GM23338 (cell line): ENCODE results near the gene RHOV. TPM values are rescaled to one million over a fixed set of nuclear protein-coding genes. Genes with fewer than 3 reads are reported as not detected.

Experiments used
- ATAC-seq: fragments of 200-7000 bp; cut with Tn5 transposase; 3 replicates; pipeline ENCODE4 v1.9.1; 2020
- DNase-seq: peaks from one replicate; pipeline ENCODE4 v3.0.0-alpha.2; 2015; ENCODE audit warnings: low spot score
- H2AFZ ChIP-seq: fragments of 200-600 bp; sonication (generic); 2 replicates; pipeline ENCODE4 v1.8.0; 2016; ENCODE audit warnings: antibody characterized with exemption, mild to moderate bottlenecking, moderate library complexity
- H3F3A ChIP-seq: fragments of 200-600 bp; sonication (generic); replicated peaks from 2 replicates; pipeline ENCODE4 v1.8.0; 2017; ENCODE audit warnings: antibody characterized with exemption, mixed run types, low read depth
- H3K27ac ChIP-seq: fragments of 200-600 bp; sonication (generic); 2 replicates; pipeline ENCODE4 v1.6.1; 2016; ENCODE audit warnings: low read depth
- H3K27me3 ChIP-seq: fragments of 200-600 bp; sonication (generic); 2 replicates; pipeline ENCODE4 v1.8.0; 2016; ENCODE audit warnings: mild to moderate bottlenecking, mixed run types, moderate library complexity; ENCODE audit not compliant: insufficient read depth
- H3K36me3 ChIP-seq: fragments of 200-600 bp; sonication (generic); 2 replicates; pipeline ENCODE4 v1.8.0; 2016; ENCODE audit warnings: mild to moderate bottlenecking; ENCODE audit not compliant: insufficient read depth
- H3K4me1 ChIP-seq: fragments of 200-600 bp; sonication (generic); 2 replicates; pipeline ENCODE4 v1.8.0; 2016; ENCODE audit warnings: mild to moderate bottlenecking, moderate library complexity; ENCODE audit not compliant: insufficient read depth
- H3K4me2 ChIP-seq: fragments of 200-600 bp; sonication (generic); 2 replicates; pipeline ENCODE4 v1.7.1; 2017; ENCODE audit warnings: mixed run types
- H3K4me3 ChIP-seq: fragments of 200-600 bp; sonication (generic); 2 replicates; pipeline ENCODE4 v1.6.1; 2016; ENCODE audit warnings: mixed run types
- H3K79me2 ChIP-seq: fragments of 200-600 bp; sonication (generic); replicated peaks from 2 replicates; pipeline ENCODE4 v1.8.0; 2017; ENCODE audit warnings: mild to moderate bottlenecking; ENCODE audit not compliant: insufficient read depth
- H3K9me2 ChIP-seq: fragments of 200-600 bp; sonication (generic); 2 replicates; pipeline ENCODE4 v1.8.0; 2017; ENCODE audit not compliant: insufficient read depth
- H4K20me1 ChIP-seq: fragments of 200-600 bp; sonication (generic); replicated peaks from 2 replicates; pipeline ENCODE4 v1.8.0; 2017; ENCODE audit warnings: mild to moderate bottlenecking; ENCODE audit not compliant: insufficient read depth
- H3K27ac Mint-ChIP-seq: 2 replicates; pipeline ENCODE4 v1.8.0; 2020; ENCODE audit warnings: inconsistent platforms, mild to moderate bottlenecking, moderate library complexity, mixed read lengths
- H3K27me3 Mint-ChIP-seq: 3 replicates; pipeline ENCODE4 v1.8.0; 2022; ENCODE audit warnings: low read depth, mild to moderate bottlenecking, moderate library complexity, mixed read lengths, inconsistent platforms; ENCODE audit not compliant: insufficient read depth, poor library complexity
- H3K36me3 Mint-ChIP-seq: 3 replicates; pipeline ENCODE4 v1.8.0; 2021; ENCODE audit warnings: low read depth, mild to moderate bottlenecking, inconsistent platforms, moderate library complexity, mixed read lengths
- H3K4me1 Mint-ChIP-seq: 3 replicates; pipeline ENCODE4 v1.8.0; 2020; ENCODE audit warnings: mild to moderate bottlenecking, inconsistent platforms, mixed read lengths
- H3K4me3 Mint-ChIP-seq: 3 replicates; pipeline ENCODE4 v1.8.0; 2021; ENCODE audit warnings: moderate library complexity, mild to moderate bottlenecking, inconsistent platforms, mixed read lengths
- H3K9me3 Mint-ChIP-seq: 3 replicates; pipeline ENCODE4 v1.8.0; 2020; ENCODE audit warnings: moderate library complexity, mild to moderate bottlenecking, inconsistent platforms, mixed read lengths
- CREB1 ChIP-seq: fragments of 250-450 bp; sonication (Bioruptor Pico); IDR thresholded peaks from 2 replicates; pipeline ENCODE4 v1.5.0; 2020; ENCODE audit warnings: low read depth, mild to moderate bottlenecking, moderate library complexity
- EZH2 ChIP-seq: fragments of 200-600 bp; sonication (generic); IDR thresholded peaks from one replicate; pipeline ENCODE4 v1.8.0; 2017; ENCODE audit warnings: antibody characterized with exemption, mild to moderate bottlenecking, low read depth; ENCODE audit not compliant: unreplicated experiment
- EZH2phosphoT487 ChIP-seq: fragments of 200-600 bp; sonication (generic); IDR thresholded peaks from one replicate; pipeline ENCODE4 v1.8.1; 2018; ENCODE audit warnings: antibody characterized with exemption; ENCODE audit not compliant: unreplicated experiment
- JUNB ChIP-seq: IDR thresholded peaks from one replicate; pipeline ENCODE4 v1.6.1; 2016; ENCODE audit warnings: antibody characterized with exemption; ENCODE audit not compliant: unreplicated experiment
- NANOG ChIP-seq: IDR thresholded peaks from 2 replicates; pipeline ENCODE4 v1.6.1; 2016; ENCODE audit warnings: antibody characterized with exemption, borderline replicate concordance
- POLR2AphosphoS5 ChIP-seq: IDR thresholded peaks from 2 replicates; pipeline ENCODE4 v1.6.1; 2016; ENCODE audit warnings: antibody characterized with exemption, low read depth
- STAT1 ChIP-seq: IDR thresholded peaks from one replicate; pipeline ENCODE4 v1.6.1; 2016; ENCODE audit warnings: antibody characterized with exemption; ENCODE audit not compliant: unreplicated experiment
- ZNF114 ChIP-seq: fragments of 250-450 bp; sonication (Bioruptor Pico); IDR thresholded peaks from 2 replicates; pipeline ENCODE4 v1.5.0; 2020; ENCODE audit warnings: mild to moderate bottlenecking, moderate library complexity
- ZNF331 ChIP-seq: fragments of 250-450 bp; sonication (Bioruptor Pico); IDR thresholded peaks from 2 replicates; pipeline ENCODE4 v1.5.0; 2020; ENCODE audit warnings: low read depth, mild to moderate bottlenecking, moderate library complexity
- polyA plus RNA-seq: library from polyadenylated mRNA; unstranded; fragments of >200 nt; fragmentation: Nextera tagmentation; extraction: Ambion mirVana; gene quantifications from 2 replicates; pipeline ENCODE4 v1.2.1, GENCODE V29; 2016
- total RNA-seq: library from RNA; depleted of rRNA; stranded (reverse); fragments of >200 nt; shearing (Covaris generic); gene quantifications from 2 replicates; pipeline ENCODE4 v1.2.3, GENCODE V29; 2014
- TF ChIP-seq, protein P1 (sequence below): IDR thresholded peaks from one replicate; pipeline ENCODE4 v1.6.1; 2018; ENCODE audit warnings: antibody characterized with exemption; ENCODE audit not compliant: unreplicated experiment
- TF ChIP-seq, protein P2 (sequence below), 2 experiments: fragments of 200-600 bp in 1 of 2; sonication (generic) in 1 of 2; conservative IDR thresholded peaks; 2 replicates each; pipeline versions ENCODE4 v1.5.1 to v1.6.1; 2016 to 2017; ENCODE audit warnings: antibody characterized with exemption in 2 of 2, low read depth in 2 of 2, mild to moderate bottlenecking in 2 of 2, moderate library complexity in 1 of 2

RHOV gene
- total and polyA plus RNA-seq, 2 experiments from 2014 or later, result 4.4 to 4.7 TPM

DNA sequence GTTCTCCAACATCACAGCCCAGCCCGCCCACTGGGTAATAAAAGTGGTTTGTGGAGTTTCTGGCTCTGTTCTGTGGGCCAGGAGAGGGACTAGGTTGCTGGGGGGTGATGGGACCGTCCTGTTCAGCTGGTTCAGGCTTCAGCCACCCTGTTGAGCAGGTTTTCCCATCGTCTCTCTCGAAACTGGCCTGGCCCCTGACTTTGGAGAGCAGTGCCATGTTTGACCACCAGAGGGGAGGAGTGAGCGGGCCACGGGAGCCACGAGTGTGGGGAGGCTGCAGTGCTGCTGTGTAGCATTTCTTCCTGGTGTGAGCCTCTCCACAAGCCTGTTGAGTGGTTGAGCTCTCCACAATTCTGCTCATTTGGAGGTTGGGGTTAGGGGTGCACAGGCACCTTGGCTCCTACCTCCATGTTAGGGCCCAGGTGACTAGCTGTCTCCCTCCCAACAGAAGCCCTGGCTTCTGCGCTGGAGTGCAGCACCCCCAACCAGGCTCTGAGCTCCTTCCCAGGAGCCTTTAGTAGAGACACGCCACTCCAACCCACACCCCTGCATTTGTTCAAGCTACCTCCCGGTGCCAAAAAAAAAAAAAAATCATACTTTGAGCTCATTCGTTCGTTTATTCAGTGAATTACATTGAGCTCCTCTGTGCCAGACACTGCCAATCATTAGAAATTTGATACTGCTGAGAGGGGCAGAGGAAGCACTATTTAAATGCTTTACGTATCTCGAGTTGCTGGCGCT is 16.3 kb downstream of the RHOV start:
- H3K79me2 ChIP-seq, result no peaks in the 10 kb centered on the region
- Mint-ChIP-seq H3K27ac (peak overlapping the region; percentile 87), H3K4me3 (no peak overlapping the region; the same call in 2 of the 3 replicates), H3K9me3 (no peaks in the 10 kb centered on the region), H3K4me1 (peaks cover 27% of the 10 kb centered on the region), H3K36me3 (peaks cover 43% of the 10 kb centered on the region), H3K27me3 (peaks cover 10% of the 10 kb centered on the region)
- peaks cover 17% of the 10 kb centered on the region for H3F3A ChIP-seq
- DNase-seq (peak; percentile 87), ATAC-seq (peak; percentile 75)
- H3K9me2 ChIP-seq, result no peaks in the 10 kb centered on the region
- peaks cover 4% of the 10 kb centered on the region for H3K36me3 ChIP-seq
- H3K27ac ChIP-seq, result peak overlapping the region; percentile 59
- H3K4me1 ChIP-seq, result no peaks in the 10 kb centered on the region; the same call in 1 of the 2 replicates
- TF ChIP-seq EZH2phosphoT487, result no peak
- TF ChIP-seq, protein P1, sequence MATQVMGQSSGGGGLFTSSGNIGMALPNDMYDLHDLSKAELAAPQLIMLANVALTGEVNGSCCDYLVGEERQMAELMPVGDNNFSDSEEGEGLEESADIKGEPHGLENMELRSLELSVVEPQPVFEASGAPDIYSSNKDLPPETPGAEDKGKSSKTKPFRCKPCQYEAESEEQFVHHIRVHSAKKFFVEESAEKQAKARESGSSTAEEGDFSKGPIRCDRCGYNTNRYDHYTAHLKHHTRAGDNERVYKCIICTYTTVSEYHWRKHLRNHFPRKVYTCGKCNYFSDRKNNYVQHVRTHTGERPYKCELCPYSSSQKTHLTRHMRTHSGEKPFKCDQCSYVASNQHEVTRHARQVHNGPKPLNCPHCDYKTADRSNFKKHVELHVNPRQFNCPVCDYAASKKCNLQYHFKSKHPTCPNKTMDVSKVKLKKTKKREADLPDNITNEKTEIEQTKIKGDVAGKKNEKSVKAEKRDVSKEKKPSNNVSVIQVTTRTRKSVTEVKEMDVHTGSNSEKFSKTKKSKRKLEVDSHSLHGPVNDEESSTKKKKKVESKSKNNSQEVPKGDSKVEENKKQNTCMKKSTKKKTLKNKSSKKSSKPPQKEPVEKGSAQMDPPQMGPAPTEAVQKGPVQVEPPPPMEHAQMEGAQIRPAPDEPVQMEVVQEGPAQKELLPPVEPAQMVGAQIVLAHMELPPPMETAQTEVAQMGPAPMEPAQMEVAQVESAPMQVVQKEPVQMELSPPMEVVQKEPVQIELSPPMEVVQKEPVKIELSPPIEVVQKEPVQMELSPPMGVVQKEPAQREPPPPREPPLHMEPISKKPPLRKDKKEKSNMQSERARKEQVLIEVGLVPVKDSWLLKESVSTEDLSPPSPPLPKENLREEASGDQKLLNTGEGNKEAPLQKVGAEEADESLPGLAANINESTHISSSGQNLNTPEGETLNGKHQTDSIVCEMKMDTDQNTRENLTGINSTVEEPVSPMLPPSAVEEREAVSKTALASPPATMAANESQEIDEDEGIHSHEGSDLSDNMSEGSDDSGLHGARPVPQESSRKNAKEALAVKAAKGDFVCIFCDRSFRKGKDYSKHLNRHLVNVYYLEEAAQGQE, result no peak
- TF ChIP-seq, protein P2, sequence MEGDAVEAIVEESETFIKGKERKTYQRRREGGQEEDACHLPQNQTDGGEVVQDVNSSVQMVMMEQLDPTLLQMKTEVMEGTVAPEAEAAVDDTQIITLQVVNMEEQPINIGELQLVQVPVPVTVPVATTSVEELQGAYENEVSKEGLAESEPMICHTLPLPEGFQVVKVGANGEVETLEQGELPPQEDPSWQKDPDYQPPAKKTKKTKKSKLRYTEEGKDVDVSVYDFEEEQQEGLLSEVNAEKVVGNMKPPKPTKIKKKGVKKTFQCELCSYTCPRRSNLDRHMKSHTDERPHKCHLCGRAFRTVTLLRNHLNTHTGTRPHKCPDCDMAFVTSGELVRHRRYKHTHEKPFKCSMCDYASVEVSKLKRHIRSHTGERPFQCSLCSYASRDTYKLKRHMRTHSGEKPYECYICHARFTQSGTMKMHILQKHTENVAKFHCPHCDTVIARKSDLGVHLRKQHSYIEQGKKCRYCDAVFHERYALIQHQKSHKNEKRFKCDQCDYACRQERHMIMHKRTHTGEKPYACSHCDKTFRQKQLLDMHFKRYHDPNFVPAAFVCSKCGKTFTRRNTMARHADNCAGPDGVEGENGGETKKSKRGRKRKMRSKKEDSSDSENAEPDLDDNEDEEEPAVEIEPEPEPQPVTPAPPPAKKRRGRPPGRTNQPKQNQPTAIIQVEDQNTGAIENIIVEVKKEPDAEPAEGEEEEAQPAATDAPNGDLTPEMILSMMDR (conservative IDR thresholded peaks at IDR 0.05; ENCODE audit: low read depth in 2 of 2), result peak; percentile 92 to 94
- no peak for TF ChIP-seq JUNB
- no peak for TF ChIP-seq STAT1
- H3K4me2 ChIP-seq, result no peak overlapping the region
- no peak overlapping the region for H2AFZ ChIP-seq
- no peaks in the 10 kb centered on the region for H3K27me3 ChIP-seq
- no peak overlapping the region for H3K4me3 ChIP-seq
- peaks cover 3% of the 10 kb centered on the region for H4K20me1 ChIP-seq

DNA sequence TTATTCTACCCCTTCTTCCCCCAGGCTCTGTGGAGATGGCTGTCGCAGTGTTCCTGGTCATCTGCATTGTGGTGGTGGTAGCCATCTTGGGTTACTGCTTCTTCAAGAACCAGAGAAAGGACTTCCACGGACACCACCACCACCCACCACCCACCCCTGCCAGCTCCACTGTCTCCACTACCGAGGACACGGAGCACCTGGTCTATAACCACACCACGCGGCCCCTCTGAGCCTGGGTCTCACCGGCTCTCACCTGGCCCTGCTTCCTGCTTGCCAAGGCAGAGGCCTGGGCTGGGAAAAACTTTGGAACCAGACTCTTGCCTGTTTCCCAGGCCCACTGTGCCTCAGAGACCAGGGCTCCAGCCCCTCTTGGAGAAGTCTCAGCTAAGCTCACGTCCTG is 17.3 kb downstream of the RHOV start:
- Mint-ChIP-seq H3K36me3 (peaks cover 52% of the 10 kb centered on the region), H3K27ac (no peak overlapping the region), H3K27me3 (peaks cover 10% of the 10 kb centered on the region), H3K4me3 (no peak overlapping the region), H3K9me3 (no peaks in the 10 kb centered on the region), H3K4me1 (peaks cover 23% of the 10 kb centered on the region)
- ATAC-seq, result no peak
- no peak overlapping the region for H2AFZ ChIP-seq
- no peak for DNase-seq
- no peak overlapping the region for H3K4me3 ChIP-seq
- H3K9me2 ChIP-seq, result no peaks in the 10 kb centered on the region
- peaks cover 17% of the 10 kb centered on the region for H3F3A ChIP-seq
- no peaks in the 10 kb centered on the region; the same call in 1 of the 2 replicates for H3K4me1 ChIP-seq
- peak overlapping the region; percentile 50; the same call in 1 of the 2 replicates for H3K27ac ChIP-seq
- no peak overlapping the region for H3K4me2 ChIP-seq
- H3K27me3 ChIP-seq, result no peaks in the 10 kb centered on the region
- peaks cover 4% of the 10 kb centered on the region for H3K36me3 ChIP-seq
- peaks cover 3% of the 10 kb centered on the region for H4K20me1 ChIP-seq
- H3K79me2 ChIP-seq, result peaks cover 10% of the 10 kb centered on the region
- TF ChIP-seq NANOG (no peak), ZNF114 (CRISPR knock-in tag) (no peak), STAT1 (no peak), ZNF331 (CRISPR knock-in tag) (no peak), EZH2 (no peak), POLR2AphosphoS5 (no peak), CREB1 (no peak), EZH2phosphoT487 (no peak)
- TF ChIP-seq, protein P1, result no peak
- TF ChIP-seq, protein P2 (conservative IDR thresholded peaks at IDR 0.05; ENCODE audit: low read depth in 2 of 2), result no peak
